ENCODE data around the gene GLI3. TPM values are rescaled to one million over a fixed set of nuclear protein-coding genes. Genes with fewer than 3 reads are reported as not detected.
A peak's percentile ranks its signal among the peaks of the same experiment; 100 is the strongest.

GLI3 gene
- total and polyA plus RNA-seq, 2 of the 4 experiments (the other 2 are of a cell fraction) = 1.3 to 3.9 TPM

DNA sequence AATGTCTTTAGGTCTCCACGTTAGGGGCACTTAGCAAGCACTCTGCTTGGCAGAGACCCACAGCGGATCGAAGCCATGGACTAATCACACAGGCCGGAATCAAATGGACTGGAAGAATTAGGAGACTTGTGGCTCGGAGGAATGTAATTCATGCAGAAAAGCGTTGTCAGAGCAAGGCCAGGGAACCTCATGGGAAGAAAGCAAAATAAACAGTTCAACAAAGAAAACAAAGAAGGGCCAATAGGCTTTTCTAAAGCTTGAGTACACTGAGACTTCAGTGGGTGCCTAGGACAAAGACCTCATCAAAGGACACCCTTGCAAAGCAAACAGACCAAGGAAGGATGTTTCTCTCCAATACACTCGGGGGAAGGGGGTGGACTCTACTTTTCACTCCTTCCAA lies 171.1 kb downstream of the GLI3 start:
- Histone ChIP-seq H4K8ac (ENCODE audit: low read depth in 2 of 2, low read length in 2 of 2) (no peak overlapping the region; a peak in 1 of 4 replicates), H2AFZ (replicated peaks; ENCODE audit: low read length, poor library complexity) (no peak overlapping the region), H3K9me1 (ENCODE audit: insufficient read depth, low read length) (no peaks in the 10 kb centered on the region), H3K79me1 (ENCODE audit: low read depth in 1 of 2, low read length in 2 of 2) (peaks cover 3 to 7% of the 10 kb centered on the region in 2 experiments; a peak in 1 of 4 replicates), H3K4me1 (ENCODE audit: control insufficient read depth, insufficient read depth, low read length) (peaks cover 4% of the 10 kb centered on the region), H3K9ac (ENCODE audit: low read depth, low read length) (no peak overlapping the region), H3K4me3 (ENCODE audit: insufficient read depth, low read depth, low read length) (no peak overlapping the region), H3K23ac (ENCODE audit: low read depth, low read length) (no peak overlapping the region), H2AK5ac (ENCODE audit: low read depth, low read length) (no peak overlapping the region), H2BK5ac (ENCODE audit: low read depth, low read length, poor library complexity, severe bottlenecking) (no peak overlapping the region), H3K4ac (ENCODE audit: low read depth, low read length) (no peak overlapping the region), H4K20me1 (ENCODE audit: insufficient read depth, low read length) (0 out of 2 replicates have a peak, but pooled peaks cover 4% of the 10 kb centered on the region), H3K27ac (ENCODE audit: insufficient read depth, low read length) (no peak overlapping the region), H3K14ac (replicated peaks; ENCODE audit: low read depth, low read length) (no peak overlapping the region; the same call in 1 of the 2 replicates), H4K91ac (ENCODE audit: insufficient read depth, low read depth, low read length) (no peak overlapping the region), H2BK120ac (ENCODE audit: low read depth, low read length) (no peak overlapping the region), H4K5ac (ENCODE audit: low read depth, low read length) (no peak overlapping the region), H3K18ac (ENCODE audit: low read depth, low read length) (no peak overlapping the region), H2BK20ac (ENCODE audit: low read depth, low read length) (no peak overlapping the region), H3K36me3 (ENCODE audit: control insufficient read depth, insufficient read depth, low read length) (peaks cover 1% of the 10 kb centered on the region; the same call in 1 of the 2 replicates), H3K9me3 (ENCODE audit: control insufficient read depth, insufficient read depth, low read length) (no peaks in the 10 kb centered on the region), H2BK15ac (ENCODE audit: low read depth, low read length) (no peak overlapping the region), H3K4me2 (ENCODE audit: low read depth, low read length) (no peak overlapping the region), H3K56ac (ENCODE audit: extremely low read depth, insufficient read depth, low read length) (no peak overlapping the region), H2AK9ac (replicated peaks; ENCODE audit: low read depth, low read length, poor library complexity) (peak overlapping the region; percentile 10), H3K27me3 (ENCODE audit: control insufficient read depth, insufficient read depth, low read length) (no peaks in the 10 kb centered on the region)
- WGBS, 2 experiments (ENCODE audit: extremely low coverage in 2 of 2, insufficient read length in 1 of 2) = 50% methylated on average over 6 of the region's 7 CpGs; no CpG with 5 or more reads in 1 of the 2 experiments
- DNase-seq (peak; percentile 34), ATAC-seq (ENCODE audit: low read depth) (peak; percentile 65)
- ChIA-PET POLR2A (ENCODE audit: unreplicated experiment) (no interaction called here), CTCF (no interaction called here)
- BruUV-seq (replicated peaks) = no TSS peak
- TF ChIP-seq FOS (IDR thresholded peaks at IDR 0.05; ENCODE audit: low read depth, low read length) = no peak
- TF ChIP-seq, protein P1, sequence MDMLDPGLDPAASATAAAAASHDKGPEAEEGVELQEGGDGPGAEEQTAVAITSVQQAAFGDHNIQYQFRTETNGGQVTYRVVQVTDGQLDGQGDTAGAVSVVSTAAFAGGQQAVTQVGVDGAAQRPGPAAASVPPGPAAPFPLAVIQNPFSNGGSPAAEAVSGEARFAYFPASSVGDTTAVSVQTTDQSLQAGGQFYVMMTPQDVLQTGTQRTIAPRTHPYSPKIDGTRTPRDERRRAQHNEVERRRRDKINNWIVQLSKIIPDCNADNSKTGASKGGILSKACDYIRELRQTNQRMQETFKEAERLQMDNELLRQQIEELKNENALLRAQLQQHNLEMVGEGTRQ (IDR thresholded peaks at IDR 0.05; ENCODE audit: low read depth, low read length) = no peak
- TF ChIP-seq CEBPB (IDR thresholded peaks at IDR 0.05; ENCODE audit: low read depth, low read length) = no peak
- no peak for TF ChIP-seq MXI1 (IDR thresholded peaks at IDR 0.05; ENCODE audit: borderline replicate concordance, low read depth, low read length)
- no peak for TF ChIP-seq ELK1 (IDR thresholded peaks at IDR 0.05; ENCODE audit: borderline replicate concordance, low read depth, low read length)
- no peak for TF ChIP-seq MAFK (IDR thresholded peaks at IDR 0.05; ENCODE audit: low read depth, low read length)
- TF ChIP-seq RFX5 (IDR thresholded peaks at IDR 0.05; ENCODE audit: low read depth, low read length) = no peak
- no peak for TF ChIP-seq POLR2A (IDR thresholded peaks at IDR 0.05; ENCODE audit: low read depth, low read length)
- no peak for TF ChIP-seq RAD21 (IDR thresholded peaks at IDR 0.05; ENCODE audit: low read length)
- TF ChIP-seq CHD1 (IDR thresholded peaks at IDR 0.05; ENCODE audit: low read depth, low read length) = no peak
- dilution Hi-C loops (cut with HindIII; ENCODE audit: low sequenced_read_pairs, unreplicated experiment) = no loop called here
- in situ Hi-C loops (cut with MboI; ENCODE audit: low sequenced_read_pairs) = no loop called here
- intact Hi-C loops (cut with micrococcal nuclease) = no loop called here

Measured in IMR-90 (cell line).